ENCODE measurements around the gene CALCA.

CALCA gene

DNA sequence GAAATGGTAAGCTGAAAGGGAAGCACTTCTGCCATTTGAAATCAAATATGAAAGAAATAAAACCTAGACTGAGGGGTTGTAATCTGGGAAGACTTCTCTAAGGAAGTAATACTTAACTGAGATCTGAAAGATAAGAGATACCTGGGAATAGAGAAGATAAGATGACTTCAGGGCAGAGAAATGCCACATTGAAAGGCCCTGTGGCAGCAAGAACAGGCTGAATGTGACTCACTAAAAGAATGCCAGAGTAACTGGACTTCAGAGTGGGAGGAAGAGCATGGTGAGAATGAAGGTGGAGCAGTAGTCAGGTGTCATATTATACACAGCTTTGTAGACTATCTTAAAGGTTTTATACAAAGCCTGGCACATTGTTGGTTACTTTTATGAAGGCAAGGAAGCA, 17.6 kb downstream of the CALCA start:
- no peak overlapping the region for H3K4me3 ChIP-seq (ENCODE audit: low read depth, low read length)
- CTCF ChIA-PET, result no interaction called here
- TF ChIP-seq, protein P1, sequence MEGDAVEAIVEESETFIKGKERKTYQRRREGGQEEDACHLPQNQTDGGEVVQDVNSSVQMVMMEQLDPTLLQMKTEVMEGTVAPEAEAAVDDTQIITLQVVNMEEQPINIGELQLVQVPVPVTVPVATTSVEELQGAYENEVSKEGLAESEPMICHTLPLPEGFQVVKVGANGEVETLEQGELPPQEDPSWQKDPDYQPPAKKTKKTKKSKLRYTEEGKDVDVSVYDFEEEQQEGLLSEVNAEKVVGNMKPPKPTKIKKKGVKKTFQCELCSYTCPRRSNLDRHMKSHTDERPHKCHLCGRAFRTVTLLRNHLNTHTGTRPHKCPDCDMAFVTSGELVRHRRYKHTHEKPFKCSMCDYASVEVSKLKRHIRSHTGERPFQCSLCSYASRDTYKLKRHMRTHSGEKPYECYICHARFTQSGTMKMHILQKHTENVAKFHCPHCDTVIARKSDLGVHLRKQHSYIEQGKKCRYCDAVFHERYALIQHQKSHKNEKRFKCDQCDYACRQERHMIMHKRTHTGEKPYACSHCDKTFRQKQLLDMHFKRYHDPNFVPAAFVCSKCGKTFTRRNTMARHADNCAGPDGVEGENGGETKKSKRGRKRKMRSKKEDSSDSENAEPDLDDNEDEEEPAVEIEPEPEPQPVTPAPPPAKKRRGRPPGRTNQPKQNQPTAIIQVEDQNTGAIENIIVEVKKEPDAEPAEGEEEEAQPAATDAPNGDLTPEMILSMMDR (IDR thresholded peaks at IDR 0.05; ENCODE audit: insufficient read depth, low read length, missing control alignments), result no peak
- DNase-seq (ENCODE audit: low read depth, low spot score), result no peak
- POLR2A ChIA-PET, result no interaction called here

GRCh38 chr11:14953904-14954303, 18.2 kb downstream of the CALCA start:
- DNase-seq (ENCODE audit: low read depth, low spot score), result no peak
- POLR2A ChIA-PET, result no interaction called here
- CTCF ChIA-PET, result no interaction called here
- H3K4me3 ChIP-seq (ENCODE audit: low read depth, low read length), result no peak overlapping the region
- TF ChIP-seq, protein P1 (IDR thresholded peaks at IDR 0.05; ENCODE audit: insufficient read depth, low read length, missing control alignments), result no peak

DNA sequence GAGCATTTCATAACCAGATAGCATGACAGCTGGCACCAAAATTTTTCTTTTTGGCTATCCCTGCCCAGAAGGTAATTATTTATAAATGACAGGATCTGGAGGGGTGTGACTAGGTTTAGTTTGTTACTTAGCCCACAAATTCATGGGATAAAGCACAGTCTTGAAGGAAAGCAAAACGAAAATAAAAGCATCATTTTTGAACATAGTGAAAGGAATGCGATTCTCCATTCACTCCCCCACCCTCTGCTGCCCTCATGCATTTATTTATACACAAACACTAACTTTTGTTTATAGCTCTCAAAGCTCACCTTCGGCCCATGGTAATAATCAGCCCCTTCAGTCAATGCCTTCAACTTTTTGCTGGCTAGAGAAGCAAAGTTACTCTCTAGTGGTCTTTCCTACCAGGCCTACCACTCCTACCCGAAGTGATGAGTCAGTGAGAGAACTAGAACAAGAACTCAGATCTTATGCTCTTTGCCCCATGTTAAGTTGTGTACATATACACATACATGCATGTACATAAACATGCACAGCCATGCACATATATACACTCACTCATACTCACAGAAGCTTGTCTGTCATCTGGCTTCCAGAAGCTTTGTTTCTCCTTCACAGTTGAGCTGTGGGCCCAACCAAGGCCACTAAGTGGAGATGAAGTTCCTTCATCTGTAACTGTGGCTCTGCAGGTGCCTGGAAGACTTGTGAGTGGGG, 22.6 kb downstream of the CALCA start:
- CTCF ChIA-PET, result no interaction called here

GRCh38 chr11:14942745-14943144, 29.4 kb downstream of the CALCA start:
- ChIA-PET CTCF (interaction anchor here (0.9 kb wide), 1 partner anchor 35 kb away, joined by 4 read pairs; no protein-coding TSS in a partner anchor), POLR2A (no interaction called here)
- TF ChIP-seq, protein P1 (IDR thresholded peaks at IDR 0.05; ENCODE audit: insufficient read depth, low read length, missing control alignments), result no peak
- no peak for DNase-seq (ENCODE audit: low read depth, low spot score)
- H3K4me3 ChIP-seq (ENCODE audit: low read depth, low read length), result no peak overlapping the region

More for the DNA sequence above, 22.6 kb downstream of the CALCA start:
- H3K4me3 ChIP-seq (ENCODE audit: low read depth, low read length), result no peak overlapping the region
- POLR2A ChIA-PET, result no interaction called here
- TF ChIP-seq, protein P1 (IDR thresholded peaks at IDR 0.05; ENCODE audit: insufficient read depth, low read length, missing control alignments), result no peak
- no peak for DNase-seq (ENCODE audit: low read depth, low spot score)

DNA sequence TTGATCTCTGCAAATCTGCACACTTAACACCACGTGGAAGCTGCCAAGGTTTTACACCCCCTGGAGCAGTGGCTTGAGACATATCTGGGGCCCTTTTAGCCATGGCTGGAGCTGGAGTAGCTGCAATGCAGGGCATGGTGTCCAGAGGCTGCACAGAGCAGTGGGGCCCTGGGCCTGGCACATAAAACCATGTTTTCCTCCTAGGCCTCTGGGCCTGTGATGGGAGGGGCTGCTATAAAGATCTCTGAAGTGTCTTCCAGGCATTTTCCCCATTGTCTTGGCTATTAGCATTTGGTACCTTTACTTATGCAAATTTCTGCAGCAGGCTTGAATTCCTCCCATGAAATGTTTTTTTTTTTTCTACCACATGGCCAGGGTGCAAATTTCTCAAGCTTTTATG, 33.2 kb downstream of the CALCA start:
- POLR2A ChIA-PET, result no interaction called here
- no peak overlapping the region for H3K4me3 ChIP-seq (ENCODE audit: low read depth, low read length)
- CTCF ChIA-PET, result no interaction called here
- DNase-seq (ENCODE audit: low read depth, low spot score), result no peak
- TF ChIP-seq, protein P1 (IDR thresholded peaks at IDR 0.05; ENCODE audit: insufficient read depth, low read length, missing control alignments), result no peak

- TF ChIP-seq, protein P1 (IDR thresholded peaks at IDR 0.05; ENCODE audit: insufficient read depth, low read length, missing control alignments), result no peak
- CTCF ChIA-PET, result interaction anchor here (0.5 kb wide), 1 partner anchor 159 kb away, joined by 3 read pairs; no protein-coding TSS in a partner anchor
- POLR2A ChIA-PET, result no interaction called here
- no peak overlapping the region for H3K4me3 ChIP-seq (ENCODE audit: low read depth, low read length)
- DNase-seq (ENCODE audit: low read depth, low spot score), result no peak
Measured at GRCh38 chr11:14934641-14935351, 37.4 kb downstream of the CALCA start.

Data from AG04449 (cell line).